ENCODE data around the gene NBEA.

The NBEA gene

DNA sequence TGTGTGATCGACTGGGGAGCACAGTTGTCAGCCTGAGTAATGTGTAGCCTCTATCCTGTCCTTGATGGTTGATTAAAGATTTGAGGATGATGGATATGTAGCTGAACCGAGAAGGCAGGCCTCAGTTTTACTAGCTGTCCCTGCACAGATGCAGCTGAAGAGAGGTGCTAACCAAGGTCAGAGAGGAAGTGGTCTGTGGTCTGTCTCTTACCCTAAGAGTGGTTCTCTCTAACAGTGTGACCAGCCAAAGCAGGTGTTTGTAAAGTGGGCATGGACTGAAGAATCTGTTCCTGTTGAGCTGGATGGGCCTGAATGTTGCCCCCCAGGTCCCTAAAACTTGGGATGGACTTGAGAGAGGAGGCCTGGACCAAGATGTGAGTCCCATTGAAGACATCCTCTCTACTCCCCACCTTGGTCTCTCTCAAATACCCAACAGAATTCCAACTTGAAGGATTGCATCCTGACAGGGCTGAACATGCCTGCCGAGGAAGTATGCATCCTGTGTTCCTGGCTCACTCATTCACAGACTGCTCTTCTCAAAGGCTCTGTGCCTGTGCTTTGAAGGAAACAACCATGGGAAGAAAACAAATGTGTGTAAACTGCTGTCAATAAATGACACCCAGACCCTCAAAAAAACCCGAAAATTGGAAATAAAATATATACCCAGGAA lies 310.6 kb downstream of the NBEA start:
- no peak overlapping the region for H3K4me3 ChIP-seq (ENCODE audit: low read length)
- TF ChIP-seq CTCF (IDR thresholded peaks at IDR 0.05; ENCODE audit: insufficient read depth, low read depth, low read length, missing control alignments) = no peak
- peak; percentile 49 for DNase-seq (ENCODE audit: low read depth)

DNA sequence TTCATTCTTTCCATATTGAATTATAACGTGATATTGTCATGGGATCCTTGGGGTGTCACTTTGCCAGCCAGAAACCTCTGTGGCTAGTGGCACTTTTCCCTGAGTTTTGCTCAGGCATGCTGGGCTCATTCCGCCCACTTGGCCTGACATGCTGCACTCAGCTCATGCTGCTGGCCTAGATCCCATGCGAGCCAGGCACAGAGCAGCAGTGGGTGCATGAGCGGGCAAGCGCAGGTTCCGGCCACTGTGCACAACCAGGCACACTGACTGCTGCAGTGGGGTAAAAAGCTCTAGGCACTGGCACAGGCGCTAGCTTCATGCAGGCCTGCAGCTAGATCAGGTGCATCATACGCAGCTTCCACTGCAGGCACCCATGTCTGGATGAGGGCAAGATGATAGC lies 313.2 kb downstream of the NBEA start:
- no peak for TF ChIP-seq CTCF (IDR thresholded peaks at IDR 0.05; ENCODE audit: insufficient read depth, low read depth, low read length, missing control alignments)
- H3K4me3 ChIP-seq (ENCODE audit: low read length) = no peak overlapping the region
- peak; percentile 5 for DNase-seq (ENCODE audit: low read depth)

DNA sequence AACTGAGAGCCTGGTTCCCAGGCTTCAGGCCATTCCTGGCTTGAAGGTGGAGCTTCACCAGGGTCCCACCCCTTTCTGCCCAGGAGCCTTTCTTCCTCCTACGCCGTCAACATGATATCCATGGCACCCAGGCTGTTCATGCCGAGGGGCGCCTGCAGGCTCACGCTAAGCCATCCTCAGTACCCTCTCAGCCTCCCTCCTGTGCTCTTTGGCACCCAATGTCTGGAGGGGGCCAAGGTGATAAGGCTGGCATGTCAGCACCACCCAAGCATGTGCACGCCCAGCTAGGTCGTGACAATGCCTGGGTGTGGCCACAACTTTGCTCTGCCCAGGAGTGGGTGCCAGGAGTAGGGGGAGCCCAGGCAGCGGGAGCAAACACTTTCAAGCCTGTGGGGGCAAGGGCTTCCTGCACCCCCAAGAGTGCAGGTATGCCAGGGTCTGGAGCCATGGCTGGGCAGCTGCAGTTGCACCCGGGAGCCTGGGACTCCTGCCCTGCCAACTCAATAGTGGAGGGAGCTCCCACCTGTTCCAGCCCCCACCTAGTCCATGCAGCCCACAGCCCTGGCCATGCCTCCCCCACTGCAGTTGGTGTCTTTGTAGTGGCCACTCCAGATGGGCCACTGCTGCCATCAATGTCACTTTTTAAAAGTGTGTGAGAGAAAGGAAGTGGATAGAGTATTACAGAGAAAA lies 314.5 kb downstream of the NBEA start:
- no peak for TF ChIP-seq CTCF (IDR thresholded peaks at IDR 0.05; ENCODE audit: insufficient read depth, low read depth, low read length, missing control alignments)
- no peak for DNase-seq (ENCODE audit: low read depth)

GRCh38 chr13:35260316-35260715 lies 318.2 kb downstream of the NBEA start:
- TF ChIP-seq CTCF (IDR thresholded peaks at IDR 0.05; ENCODE audit: insufficient read depth, low read depth, low read length, missing control alignments) = no peak
- DNase-seq (ENCODE audit: low read depth) = peak; percentile 33
- H3K4me3 ChIP-seq (ENCODE audit: low read length) = no peak overlapping the region

More for the DNA sequence above, 314.5 kb downstream of the NBEA start:
- no peak overlapping the region for H3K4me3 ChIP-seq (ENCODE audit: low read length)

DNA sequence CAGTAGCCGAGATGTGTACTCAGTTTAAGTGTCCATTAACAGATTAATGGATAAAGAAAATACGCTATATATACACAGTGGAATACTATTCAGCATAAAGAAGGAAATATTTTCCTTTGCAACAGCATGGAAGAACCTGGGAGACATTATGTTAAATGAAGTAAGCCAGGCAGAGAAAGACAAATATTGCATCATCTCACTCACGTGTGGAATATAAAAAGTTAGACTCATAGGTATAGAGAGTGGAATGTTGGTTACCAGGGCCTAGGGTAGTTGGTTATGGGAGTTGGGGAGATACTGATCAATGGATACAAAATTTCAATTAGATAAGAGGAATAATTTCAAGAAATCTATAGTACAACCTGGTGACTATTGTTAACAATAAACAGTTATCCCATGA lies 324.3 kb downstream of the NBEA start:
- TF ChIP-seq CTCF (IDR thresholded peaks at IDR 0.05; ENCODE audit: insufficient read depth, low read depth, low read length, missing control alignments) = no peak
- H3K4me3 ChIP-seq (ENCODE audit: low read length) = no peak overlapping the region
- DNase-seq (ENCODE audit: low read depth) = peak; percentile 15

- TF ChIP-seq CTCF (IDR thresholded peaks at IDR 0.05; ENCODE audit: insufficient read depth, low read depth, low read length, missing control alignments) = no peak
- H3K4me3 ChIP-seq (ENCODE audit: low read length) = no peak overlapping the region
- DNase-seq (ENCODE audit: low read depth) = no peak
Measured at GRCh38 chr13:35278917-35279316, 336.8 kb downstream of the NBEA start.

- no peak for DNase-seq (ENCODE audit: low read depth)
- TF ChIP-seq CTCF (IDR thresholded peaks at IDR 0.05; ENCODE audit: insufficient read depth, low read depth, low read length, missing control alignments) = no peak
- no peak overlapping the region for H3K4me3 ChIP-seq (ENCODE audit: low read length)
Measured at GRCh38 chr13:35279500-35279899, 337.4 kb downstream of the NBEA start.

All from epithelial cell of esophagus (primary cell).